ENCODE measurements around the gene FTL. TPM values are rescaled to one million over a fixed set of nuclear protein-coding genes. Genes with fewer than 3 reads are reported as not detected.
"Not testable (repeated sequence)": the region's sequence is repeated elsewhere in the genome, so short reads cannot be mapped to it uniquely, and the experiment has no call there.

FTL gene
- total RNA-seq (1,031 TPM), polyA plus RNA-seq (8,316 TPM)
- long read RNA-seq, donor 1, transcript FTL-201 (4 exons, 878 nt): major isoform, 97 of 107 reads
- long read RNA-seq, donor 1, partial matches to known transcripts: 0 of 107 reads
- long read RNA-seq, donor 1, other reads (novel, unspliced or antisense): 10 of 107 reads
- long read RNA-seq, donor 2, transcript FTL-201 (4 exons, 878 nt): major isoform, 1,241 of 1,458 reads
- long read RNA-seq, donor 2, partial matches to known transcripts: 80 of 1,458 reads
- long read RNA-seq, donor 2, other reads (novel, unspliced or antisense): 137 of 1,458 reads
- long read RNA-seq, donor 3, transcript FTL-201 (4 exons, 878 nt): major isoform, 1,193 of 1,486 reads
- long read RNA-seq, donor 3, partial matches to known transcripts: 146 of 1,486 reads
- long read RNA-seq, donor 3, other reads (novel, unspliced or antisense): 147 of 1,486 reads
- long read RNA-seq, donor 4, transcript FTL-201 (4 exons, 878 nt): major isoform, 552 of 758 reads
- long read RNA-seq, donor 4, partial matches to known transcripts: 147 of 758 reads
- long read RNA-seq, donor 4, other reads (novel, unspliced or antisense): 59 of 758 reads
- long read RNA-seq, donor 5, transcript FTL-201 (4 exons, 878 nt): major isoform, 2,394 of 3,011 reads
- long read RNA-seq, donor 5, partial matches to known transcripts: 568 of 3,011 reads
- long read RNA-seq, donor 5, other reads (novel, unspliced or antisense): 49 of 3,011 reads
- long read RNA-seq, donor 6, transcript FTL-201 (4 exons, 878 nt): major isoform, 562 of 691 reads
- long read RNA-seq, donor 6, partial matches to known transcripts: 60 of 691 reads
- long read RNA-seq, donor 6, other reads (novel, unspliced or antisense): 69 of 691 reads
- long read RNA-seq, donor 7, transcript FTL-201 (4 exons, 878 nt): major isoform, 1,203 of 1,510 reads
- long read RNA-seq, donor 7, partial matches to known transcripts: 188 of 1,510 reads
- long read RNA-seq, donor 7, other reads (novel, unspliced or antisense): 119 of 1,510 reads
- long read RNA-seq, donor 8, transcript FTL-201 (4 exons, 878 nt): major isoform, 406 of 499 reads
- long read RNA-seq, donor 8, partial matches to known transcripts: 56 of 499 reads
- long read RNA-seq, donor 8, other reads (novel, unspliced or antisense): 37 of 499 reads
- long read RNA-seq, donor 9, transcript FTL-201 (4 exons, 878 nt): major isoform, 505 of 648 reads
- long read RNA-seq, donor 9, partial matches to known transcripts: 68 of 648 reads
- long read RNA-seq, donor 9, other reads (novel, unspliced or antisense): 75 of 648 reads
- long read RNA-seq, donor 10, transcript FTL-201 (4 exons, 878 nt): major isoform, 770 of 1,055 reads
- long read RNA-seq, donor 10, partial matches to known transcripts: 195 of 1,055 reads
- long read RNA-seq, donor 10, other reads (novel, unspliced or antisense): 90 of 1,055 reads

GRCh38 chr19:48965040-48965805 lies at the start of gene FTL:
Gene FTL (plus strand): TSS chr19:48965309. CDS start chr19:48965508, 199 bp downstream.
- Histone ChIP-seq H3K36me3 (ENCODE audit: control insufficient read depth in 2 of 2, insufficient read depth in 2 of 2, low read length in 1 of 2) (peaks cover 36 to 40% of the 10 kb centered on the region in 2 donors), H3K9me3 (ENCODE audit: control insufficient read depth in 2 of 2, insufficient read depth in 1 of 2, low read length in 1 of 2) (peaks cover 0 to 8% of the 10 kb centered on the region in 2 donors), H3K4me1 (ENCODE audit: control insufficient read depth in 2 of 2, insufficient read depth in 2 of 2, low read length in 2 of 2) (peaks cover 31 to 45% of the 10 kb centered on the region in 2 donors), H3K27ac (ENCODE audit: low read depth in 1 of 2, low read length in 1 of 2) (peak within 1 kb of the TSS; percentile 92 to 95), H3K4me3 (ENCODE audit: low read length in 2 of 2) (peak within 1 kb of the TSS; percentile 73 to 87), H3K27me3 (ENCODE audit: control insufficient read depth in 2 of 2, insufficient read depth in 1 of 2, low read length in 1 of 2) (no peaks in the 10 kb centered on the region)
- WGBS: under 1% methylated on average over 52 of the region's 52 CpGs
- DNase-seq (ENCODE audit: low read depth in 6 of 9, low spot score in 9 of 9): peak; percentile 75 to 95 (median 88)

- 92% methylated on average over 8 of the region's 8 CpGs for WGBS
- Histone ChIP-seq H3K4me3 (ENCODE audit: low read length in 2 of 2) (no peak overlapping the region), H3K27me3 (ENCODE audit: control insufficient read depth in 2 of 2, insufficient read depth in 1 of 2, low read length in 1 of 2) (no peaks in the 10 kb centered on the region), H3K36me3 (ENCODE audit: control insufficient read depth in 2 of 2, insufficient read depth in 2 of 2, low read length in 1 of 2) (peaks cover 49 to 71% of the 10 kb centered on the region in 2 donors), H3K4me1 (ENCODE audit: control insufficient read depth in 2 of 2, insufficient read depth in 2 of 2, low read length in 2 of 2) (no peaks in the 10 kb centered on the region), H3K9me3 (ENCODE audit: control insufficient read depth in 2 of 2, insufficient read depth in 1 of 2, low read length in 1 of 2) (no peaks in the 10 kb centered on the region), H3K27ac (ENCODE audit: low read depth in 1 of 2, low read length in 1 of 2) (no peak overlapping the region)
- no peak for DNase-seq (ENCODE audit: low read depth in 6 of 9, low spot score in 9 of 9)
These were observed 49.4 kb upstream of the FTL start for GRCh38 chr19:48915757-48916156.

GRCh38 chr19:48918071-48918470 lies 47.0 kb upstream of the FTL start:
- no peak overlapping the region for H3K27ac ChIP-seq (ENCODE audit: low read depth in 1 of 2, low read length in 1 of 2)
- no peaks in the 10 kb centered on the region for H3K4me1 ChIP-seq (ENCODE audit: control insufficient read depth in 2 of 2, insufficient read depth in 2 of 2, low read length in 2 of 2)
- H3K4me3 ChIP-seq (ENCODE audit: low read length in 2 of 2): no peak overlapping the region
- no peaks in the 10 kb centered on the region for H3K9me3 ChIP-seq (ENCODE audit: control insufficient read depth in 2 of 2, insufficient read depth in 1 of 2, low read length in 1 of 2)
- DNase-seq (ENCODE audit: low read depth in 6 of 9, low spot score in 9 of 9): no peak
- H3K27me3 ChIP-seq (ENCODE audit: control insufficient read depth in 2 of 2, insufficient read depth in 1 of 2, low read length in 1 of 2): no peaks in the 10 kb centered on the region
- 83% methylated on average over 6 of the region's 6 CpGs for WGBS
- peaks cover 56 to 69% of the 10 kb centered on the region in 2 donors for H3K36me3 ChIP-seq (ENCODE audit: control insufficient read depth in 2 of 2, insufficient read depth in 2 of 2, low read length in 1 of 2)

GRCh38 chr19:48918801-48919247 lies 46.3 kb upstream of the FTL start:
- Histone ChIP-seq H3K4me1 (ENCODE audit: control insufficient read depth in 2 of 2, insufficient read depth in 2 of 2, low read length in 2 of 2) (no peaks in the 10 kb centered on the region), H3K9me3 (ENCODE audit: control insufficient read depth in 2 of 2, insufficient read depth in 1 of 2, low read length in 1 of 2) (no peaks in the 10 kb centered on the region), H3K27me3 (ENCODE audit: control insufficient read depth in 2 of 2, insufficient read depth in 1 of 2, low read length in 1 of 2) (no peaks in the 10 kb centered on the region), H3K4me3 (ENCODE audit: low read length in 2 of 2) (no peak overlapping the region), H3K27ac (ENCODE audit: low read depth in 1 of 2, low read length in 1 of 2) (no peak overlapping the region), H3K36me3 (ENCODE audit: control insufficient read depth in 2 of 2, insufficient read depth in 2 of 2, low read length in 1 of 2) (peaks cover 53 to 63% of the 10 kb centered on the region in 2 donors)
- 96% methylated on average over 18 of the region's 18 CpGs for WGBS
- peak in 1 of 9 donors; percentile 26 for DNase-seq (ENCODE audit: low read depth in 6 of 9, low spot score in 9 of 9)

- H3K36me3 ChIP-seq (ENCODE audit: control insufficient read depth in 2 of 2, insufficient read depth in 2 of 2, low read length in 1 of 2): peaks cover 53 to 60% of the 10 kb centered on the region in 2 donors
- not testable (repeated sequence) for H3K4me3 ChIP-seq (ENCODE audit: low read length in 2 of 2); H3K4me1 ChIP-seq (ENCODE audit: control insufficient read depth in 2 of 2, insufficient read depth in 2 of 2, low read length in 2 of 2); DNase-seq (ENCODE audit: low read depth in 6 of 9, low spot score in 9 of 9); H3K9me3 ChIP-seq (ENCODE audit: control insufficient read depth in 2 of 2, insufficient read depth in 1 of 2, low read length in 1 of 2); H3K27ac ChIP-seq (ENCODE audit: low read depth in 1 of 2, low read length in 1 of 2); H3K27me3 ChIP-seq (ENCODE audit: control insufficient read depth in 2 of 2, insufficient read depth in 1 of 2, low read length in 1 of 2)
- WGBS: 96% methylated on average over 8 of the region's 8 CpGs
These were observed 45.8 kb upstream of the FTL start for GRCh38 chr19:48919271-48919670.

GRCh38 chr19:48920949-48921348 lies 44.2 kb upstream of the FTL start:
- no peak overlapping the region for H3K4me3 ChIP-seq (ENCODE audit: low read length in 2 of 2)
- no peak for DNase-seq (ENCODE audit: low read depth in 6 of 9, low spot score in 9 of 9)
- peaks cover 47 to 48% of the 10 kb centered on the region in 2 donors for H3K36me3 ChIP-seq (ENCODE audit: control insufficient read depth in 2 of 2, insufficient read depth in 2 of 2, low read length in 1 of 2)
- H3K27ac ChIP-seq (ENCODE audit: low read depth in 1 of 2, low read length in 1 of 2): no peak overlapping the region
- H3K9me3 ChIP-seq (ENCODE audit: control insufficient read depth in 2 of 2, insufficient read depth in 1 of 2, low read length in 1 of 2): no peaks in the 10 kb centered on the region
- WGBS: 95% methylated on average over 10 of the region's 10 CpGs
- no peaks in the 10 kb centered on the region for H3K27me3 ChIP-seq (ENCODE audit: control insufficient read depth in 2 of 2, insufficient read depth in 1 of 2, low read length in 1 of 2)
- H3K4me1 ChIP-seq (ENCODE audit: control insufficient read depth in 2 of 2, insufficient read depth in 2 of 2, low read length in 2 of 2): no peaks in the 10 kb centered on the region

GRCh38 chr19:48921721-48922500 lies 43.2 kb upstream of the FTL start:
- Histone ChIP-seq H3K4me3 (ENCODE audit: low read length in 2 of 2) (no peak overlapping the region), H3K9me3 (ENCODE audit: control insufficient read depth in 2 of 2, insufficient read depth in 1 of 2, low read length in 1 of 2) (no peaks in the 10 kb centered on the region), H3K4me1 (ENCODE audit: control insufficient read depth in 2 of 2, insufficient read depth in 2 of 2, low read length in 2 of 2) (no peaks in the 10 kb centered on the region), H3K27me3 (ENCODE audit: control insufficient read depth in 2 of 2, insufficient read depth in 1 of 2, low read length in 1 of 2) (no peaks in the 10 kb centered on the region), H3K36me3 (ENCODE audit: control insufficient read depth in 2 of 2, insufficient read depth in 2 of 2, low read length in 1 of 2) (peaks cover 43 to 48% of the 10 kb centered on the region in 2 donors), H3K27ac (ENCODE audit: low read depth in 1 of 2, low read length in 1 of 2) (no peak overlapping the region)
- WGBS: 98% methylated on average over 12 of the region's 12 CpGs
- DNase-seq (ENCODE audit: low read depth in 6 of 9, low spot score in 9 of 9): no peak

Measured in thymus (tissue), 14 donors.